GM18505 (cell line): Measurements from ENCODE around the gene WSCD1.

Source experiments
- ATAC-seq: cut with Tn5 transposase; IDR thresholded peaks from one replicate; pipeline ENCODE4 v1.9.1; 2021; ENCODE audit not compliant: unreplicated experiment
- POLR2A ChIP-seq: IDR thresholded peaks from 4 replicates; pipeline ENCODE4 v1.6.1; 2011; ENCODE audit warnings: borderline replicate concordance; ENCODE audit not compliant: insufficient read depth, insufficient read length; ENCODE audit errors: extremely low read depth

WSCD1 gene

GRCh38 chr17:6045621-6046357, 24.4 kb upstream of the WSCD1 start:
- no peak for TF ChIP-seq POLR2A

DNA sequence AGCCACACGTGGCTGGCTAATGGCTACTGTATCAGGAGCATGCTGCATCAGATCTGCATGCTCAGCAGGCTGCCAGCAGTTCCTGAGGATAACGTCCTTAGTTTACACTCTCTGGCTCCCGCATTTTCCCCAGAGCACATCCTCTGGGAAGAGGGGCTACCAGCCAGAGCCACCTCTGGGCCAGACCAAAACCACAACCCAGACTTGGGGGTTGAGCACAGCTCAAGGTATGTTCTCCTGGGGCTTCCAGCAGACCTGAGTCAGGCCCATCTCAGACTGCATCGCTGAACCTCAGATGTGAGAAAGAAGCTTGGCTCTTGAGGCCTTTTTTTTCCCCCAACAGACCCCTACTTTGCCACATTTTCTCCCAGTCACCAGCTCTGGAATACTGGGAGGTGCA, 23.7 kb upstream of the WSCD1 start:
- ATAC-seq = no peak
- TF ChIP-seq POLR2A = no peak

More at GRCh38 chr17:6045621-6046357, 24.4 kb upstream of the WSCD1 start:
- no peak for ATAC-seq

- no peak for TF ChIP-seq POLR2A
These were observed 23.2 kb upstream of the WSCD1 start for GRCh38 chr17:6046931-6047330.

GRCh38 chr17:6047966-6048365, 22.2 kb upstream of the WSCD1 start:
- no peak for TF ChIP-seq POLR2A
- no peak for ATAC-seq

More at GRCh38 chr17:6046931-6047330, 23.2 kb upstream of the WSCD1 start:
- no peak for ATAC-seq

GRCh38 chr17:6048486-6048885, 21.7 kb upstream of the WSCD1 start:
- ATAC-seq = no peak
- TF ChIP-seq POLR2A = no peak

GRCh38 chr17:6052926-6053325, 17.3 kb upstream of the WSCD1 start:
- no peak for ATAC-seq
- no peak for TF ChIP-seq POLR2A

GRCh38 chr17:6054372-6054771, 15.8 kb upstream of the WSCD1 start:
- ATAC-seq = no peak
- TF ChIP-seq POLR2A = no peak

GRCh38 chr17:6056104-6056503, 14.1 kb upstream of the WSCD1 start:
- ATAC-seq = no peak
- no peak for TF ChIP-seq POLR2A

GRCh38 chr17:6057562-6057961, 12.6 kb upstream of the WSCD1 start:
- no peak for TF ChIP-seq POLR2A

DNA sequence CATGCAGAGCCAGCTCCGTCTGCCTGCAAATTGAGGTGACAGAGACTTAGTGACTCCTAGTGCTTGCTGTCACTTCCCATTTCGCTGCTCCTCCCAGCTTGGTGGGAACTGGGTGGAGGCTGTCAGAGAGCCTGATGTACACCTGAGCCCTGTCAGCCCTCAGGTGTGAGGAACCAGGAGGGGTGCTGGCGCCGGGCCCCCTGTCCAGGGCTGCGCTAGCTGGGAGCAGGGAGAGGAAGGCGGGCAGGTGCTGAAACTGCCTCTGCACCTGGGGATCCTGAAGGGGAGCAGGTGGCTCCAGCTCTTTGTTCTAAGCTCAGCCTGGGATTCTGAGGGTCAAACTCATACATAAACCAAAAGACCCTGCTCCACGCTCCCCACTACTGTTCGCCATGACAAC, 10.8 kb upstream of the WSCD1 start:
- no peak for ATAC-seq
- no peak for TF ChIP-seq POLR2A

More at GRCh38 chr17:6057562-6057961, 12.6 kb upstream of the WSCD1 start:
- ATAC-seq = no peak

GRCh38 chr17:6061290-6061689, 8.9 kb upstream of the WSCD1 start:
- no peak for ATAC-seq
- no peak for TF ChIP-seq POLR2A

- TF ChIP-seq POLR2A = no peak
- no peak for ATAC-seq
These were observed 5.3 kb upstream of the WSCD1 start for GRCh38 chr17:6064868-6065267.

DNA sequence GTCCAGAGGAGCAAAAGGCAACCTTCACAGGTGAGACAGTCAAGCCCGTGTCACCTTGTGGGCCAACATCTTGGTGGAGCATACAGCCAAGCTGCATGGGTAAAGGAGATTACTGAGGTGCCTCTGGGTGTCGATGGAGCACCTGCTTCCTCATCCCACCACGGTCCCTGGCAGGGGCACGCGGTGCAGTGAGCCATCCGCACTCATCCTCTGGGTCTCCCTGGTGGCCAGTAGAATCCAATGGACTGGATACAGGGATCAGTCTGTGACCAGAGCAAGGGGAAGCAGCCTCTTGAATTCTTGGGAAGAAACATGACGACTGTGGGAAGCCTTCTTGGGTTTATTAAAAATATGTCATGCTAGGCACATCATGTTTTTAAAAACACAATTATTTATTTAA, 4.8 kb upstream of the WSCD1 start:
- ATAC-seq = no peak

DNA sequence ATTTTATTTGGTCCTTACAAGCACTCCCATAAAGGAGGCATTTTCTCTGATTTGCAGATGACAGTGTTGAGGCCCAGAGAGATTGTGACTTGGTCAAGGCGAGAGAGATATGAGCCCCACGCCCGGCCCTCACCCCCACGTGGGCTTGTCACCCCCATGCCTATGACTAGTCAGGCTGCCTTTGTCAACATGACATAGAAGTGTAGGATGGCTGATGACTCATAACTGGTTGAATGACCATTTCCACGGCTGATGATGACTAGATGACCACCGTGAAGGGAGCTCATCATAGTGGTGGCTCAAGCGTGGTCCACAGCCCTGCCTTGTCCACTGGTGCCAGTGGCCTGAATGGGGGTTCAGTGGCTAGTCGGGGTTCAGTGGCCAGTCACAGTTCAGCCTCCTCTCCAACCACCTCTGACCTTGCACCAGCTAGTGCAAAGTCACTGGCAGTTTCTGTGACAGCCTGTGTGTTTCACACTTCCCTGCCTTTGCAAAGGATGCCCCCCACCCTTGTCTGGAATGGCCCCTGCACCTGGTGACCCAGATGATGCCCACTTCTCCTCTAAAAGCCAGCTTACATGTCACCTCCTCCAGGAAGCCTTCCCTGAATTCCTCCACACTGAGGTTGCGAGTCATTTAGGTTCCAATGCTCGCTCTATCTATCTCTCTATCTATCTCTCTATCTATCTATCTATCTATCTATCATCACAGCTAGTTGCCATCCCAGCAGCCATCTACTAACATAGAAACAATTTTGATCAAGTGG, 3.8 kb upstream of the WSCD1 start:
- ATAC-seq = no peak

More for the DNA sequence above, 4.8 kb upstream of the WSCD1 start:
- TF ChIP-seq POLR2A = no peak

More for the DNA sequence above, 3.8 kb upstream of the WSCD1 start:
- no peak for TF ChIP-seq POLR2A
